Fibroblast of gingiva (primary cell): ENCODE measurements around the gene TLL2.

Experiments
- DNase-seq: peaks from one replicate; pipeline ENCODE4 v3.0.0-alpha.2; 2011; ENCODE audit warnings: low read depth

Gene TLL2

DNA sequence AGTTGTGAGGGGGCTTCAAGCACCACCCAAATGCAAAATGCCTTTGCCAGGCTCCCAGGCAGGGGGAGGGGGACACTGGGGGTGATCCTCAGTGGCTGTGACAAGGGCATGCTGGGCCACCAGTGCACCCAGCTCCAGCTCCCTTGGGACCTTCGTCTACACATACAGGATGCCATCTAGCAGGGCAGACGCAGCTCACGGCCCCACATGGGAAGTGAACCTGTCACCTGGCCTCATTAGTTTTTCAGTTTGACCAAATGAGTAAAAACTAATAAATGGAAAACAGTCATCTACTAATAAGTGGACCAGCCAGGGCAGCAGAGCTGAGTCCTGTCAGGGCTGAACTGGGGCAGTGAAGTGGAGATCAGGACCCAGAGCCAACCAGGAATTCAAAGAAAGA is 50.2 kb downstream of the TLL2 start:
- no peak for DNase-seq

GRCh38 chr10:96462606-96463151 is 51.0 kb downstream of the TLL2 start:
- DNase-seq = no peak

GRCh38 chr10:96460316-96460715 is 53.4 kb downstream of the TLL2 start:
- no peak for DNase-seq

DNA sequence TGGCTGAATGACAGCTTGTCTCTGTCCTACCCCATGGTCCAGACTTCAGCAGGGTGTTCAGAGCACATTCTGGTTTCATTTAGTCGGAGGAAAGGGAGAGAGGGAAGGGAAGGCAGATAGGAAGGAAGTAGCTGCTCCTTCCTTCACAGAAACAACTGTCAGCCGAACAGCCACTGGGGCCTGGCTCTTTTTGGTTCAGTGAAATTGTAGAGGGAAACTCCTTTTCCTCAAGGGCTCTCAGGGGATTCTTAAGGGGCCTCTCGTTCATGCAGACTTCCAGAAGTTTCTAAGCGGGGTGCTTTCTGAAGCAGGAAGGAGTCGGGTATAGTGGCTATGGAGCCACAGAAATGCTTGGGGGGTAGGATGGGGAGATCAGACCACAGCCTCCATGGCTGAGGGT is 56.4 kb downstream of the TLL2 start:
- no peak for DNase-seq

GRCh38 chr10:96456296-96456840 is 57.4 kb downstream of the TLL2 start:
- no peak for DNase-seq

DNA sequence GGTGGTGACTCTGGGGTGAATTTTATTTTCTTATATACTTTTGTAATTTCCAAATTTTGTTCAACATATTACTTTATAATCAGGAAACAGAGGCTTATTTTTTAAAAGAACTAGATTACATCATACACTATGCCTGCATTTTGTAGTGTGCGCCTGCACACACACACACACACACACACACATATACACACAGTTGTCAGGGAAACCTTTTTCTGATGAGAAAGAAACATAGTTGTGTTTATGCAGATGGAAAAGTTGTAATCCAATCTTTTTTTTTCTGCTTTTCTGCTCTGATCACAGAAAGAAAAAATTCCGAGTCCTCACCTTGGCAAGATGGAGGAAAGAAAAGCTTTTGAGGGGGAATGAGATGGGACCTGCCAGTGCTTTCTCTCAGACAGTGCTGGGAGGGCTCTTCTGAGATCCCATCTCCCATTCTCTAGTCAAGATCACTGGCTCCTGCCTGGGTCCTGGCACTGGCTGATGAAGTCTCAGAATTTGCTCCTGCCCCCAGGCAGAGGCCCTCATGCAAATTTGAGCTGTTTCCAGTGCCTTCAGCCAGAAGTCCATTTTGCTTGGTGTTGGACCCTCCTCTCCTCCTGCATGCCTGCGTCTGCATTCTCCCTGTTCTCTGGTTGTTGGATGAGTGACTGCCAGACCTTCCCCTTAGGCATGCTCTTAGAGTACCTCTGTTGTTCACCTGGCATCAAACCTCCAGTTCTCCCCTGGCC is 59.7 kb downstream of the TLL2 start:
- DNase-seq = no peak

GRCh38 chr10:96452494-96453153 is 61.1 kb downstream of the TLL2 start:
- DNase-seq = no peak

DNA sequence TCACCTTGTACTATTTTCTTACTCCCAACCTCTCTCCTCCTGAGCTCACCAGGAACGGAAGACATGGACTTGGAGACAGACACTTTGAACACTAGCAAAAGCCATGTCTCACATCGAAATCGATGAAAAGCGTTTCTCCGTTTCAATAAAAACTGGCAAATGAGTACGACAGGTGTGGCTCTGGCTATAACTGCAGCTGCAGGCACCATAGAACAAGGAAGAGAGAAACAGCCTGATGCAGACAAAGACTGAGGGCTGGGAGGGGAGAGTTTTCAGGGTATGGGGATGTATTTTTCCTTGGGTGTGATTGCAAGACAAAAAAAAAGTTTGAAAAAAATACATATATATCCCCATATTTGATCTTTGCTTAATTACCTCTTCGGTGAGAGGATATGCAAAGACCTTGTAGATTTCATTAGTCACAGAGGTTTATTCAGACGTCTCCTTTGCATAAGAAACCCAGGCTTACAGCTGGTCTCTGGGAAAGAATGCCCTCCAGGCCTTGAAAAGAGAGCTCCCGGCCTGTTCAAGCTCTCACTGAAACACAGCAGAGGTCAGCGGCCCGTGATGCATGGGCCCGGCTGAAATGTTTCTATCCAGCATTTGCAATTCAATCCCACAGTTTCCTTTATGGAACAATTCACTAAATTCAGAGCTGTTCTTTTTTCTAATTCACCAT is 63.1 kb downstream of the TLL2 start:
- DNase-seq = no peak

GRCh38 chr10:96448558-96448957 is 65.2 kb downstream of the TLL2 start:
- no peak for DNase-seq

DNA sequence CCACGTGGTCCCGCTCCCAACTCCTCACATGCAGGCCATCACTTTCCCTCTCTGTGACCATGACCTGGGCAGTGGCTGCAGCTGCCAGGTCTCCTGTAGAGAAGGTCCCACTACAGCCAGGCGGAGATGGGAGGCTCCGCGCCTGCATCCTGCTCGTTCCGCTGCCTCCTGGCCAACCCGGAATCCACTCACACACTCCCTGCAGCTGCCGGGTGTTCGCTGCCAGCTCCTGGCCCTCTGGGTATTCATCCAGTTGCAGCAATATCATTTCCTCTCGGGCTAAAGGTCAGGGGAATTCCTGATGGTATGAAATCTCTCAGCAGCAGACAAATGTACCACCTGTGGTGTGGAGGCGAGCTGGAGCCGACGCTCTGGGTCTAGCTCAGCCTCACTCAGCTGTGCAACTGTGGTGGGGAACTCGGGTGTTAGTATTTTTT is 65.7 kb downstream of the TLL2 start:
- DNase-seq = no peak

- no peak for DNase-seq
Measured at GRCh38 chr10:96446966-96447596, 66.6 kb downstream of the TLL2 start.

DNA sequence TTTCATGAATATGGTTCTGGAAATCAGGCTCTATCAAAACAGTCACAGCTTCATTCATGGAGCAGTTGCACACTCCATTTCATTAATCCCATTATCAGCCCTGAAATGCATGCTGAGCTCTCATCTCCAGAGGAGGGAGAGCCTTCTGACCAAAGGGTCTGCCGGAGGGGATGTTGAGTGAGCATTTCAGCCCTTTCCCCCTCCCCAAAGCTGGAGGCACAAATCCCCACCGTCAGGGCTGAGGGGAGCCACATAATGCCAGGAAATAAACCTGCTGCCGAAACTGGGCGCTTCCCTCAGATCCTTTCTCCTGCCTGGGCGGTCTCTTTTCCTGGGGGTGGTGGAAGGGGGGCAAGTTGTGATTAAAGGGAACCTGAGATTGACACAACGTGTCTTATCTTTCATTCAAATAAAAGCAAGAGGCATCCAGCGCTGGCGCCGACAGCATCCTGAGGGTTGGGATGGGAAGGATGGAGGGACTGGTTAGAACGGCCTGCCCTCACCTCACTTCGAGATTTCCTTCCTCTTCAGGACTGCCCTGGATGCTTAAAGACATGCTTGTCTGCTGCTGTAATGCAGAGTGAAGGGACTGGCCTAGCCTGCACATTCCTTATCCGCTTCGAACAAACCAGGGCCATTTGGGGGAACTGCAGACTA is 71.6 kb downstream of the TLL2 start:
- DNase-seq = no peak

- DNase-seq = no peak
Measured at GRCh38 chr10:96441322-96441885, 72.3 kb downstream of the TLL2 start.

DNA sequence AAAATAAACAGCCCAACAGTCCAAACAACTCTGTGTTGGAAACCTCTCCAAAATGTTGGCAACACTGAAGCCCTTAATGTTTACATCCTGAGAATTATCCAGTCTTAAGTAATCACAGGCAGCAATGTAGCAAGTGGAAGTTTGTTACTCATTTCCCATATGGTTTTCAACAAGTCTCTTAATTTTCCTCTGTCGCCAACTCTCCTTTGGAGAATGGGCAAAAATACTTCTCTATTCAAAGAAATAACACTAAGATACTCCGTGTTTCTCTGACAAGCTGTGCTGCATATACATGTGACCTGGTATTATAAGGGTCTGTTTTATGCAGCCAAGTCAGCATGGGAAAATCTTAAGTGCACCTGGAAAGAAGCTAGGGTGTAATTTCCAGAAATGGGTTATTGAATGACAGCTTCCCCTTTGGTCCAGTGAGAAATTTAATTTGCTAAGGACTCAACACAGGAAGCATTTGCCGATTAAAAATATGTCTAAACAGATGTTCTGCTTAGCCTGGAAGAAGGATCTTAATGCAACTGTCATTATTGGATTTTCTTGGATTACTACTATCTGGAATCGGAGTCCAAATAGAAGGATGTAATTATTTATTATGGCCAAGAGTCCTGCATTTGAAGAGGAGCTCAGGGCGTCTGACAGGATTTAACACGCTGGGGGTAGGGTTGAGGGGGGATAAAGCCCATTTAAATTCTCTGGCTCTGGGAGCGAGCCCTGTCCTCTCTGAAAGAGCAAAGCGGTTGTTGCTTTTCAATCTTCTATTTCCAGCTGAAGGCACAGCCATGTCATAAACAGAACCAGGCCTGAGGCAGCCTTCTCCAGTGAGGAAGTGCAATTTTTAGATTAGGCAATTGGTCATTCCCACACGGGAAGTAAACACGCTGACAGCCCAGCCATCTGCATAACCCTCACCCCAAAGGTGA is 73.1 kb downstream of the TLL2 start:
- peak; percentile 42 for DNase-seq

GRCh38 chr10:96439725-96440124 is 74.0 kb downstream of the TLL2 start:
- DNase-seq = no peak

GRCh38 chr10:96436035-96436434 is 77.7 kb downstream of the TLL2 start:
- no peak for DNase-seq

GRCh38 chr10:96431211-96431970 is 82.3 kb downstream of the TLL2 start:
- no peak for DNase-seq

DNA sequence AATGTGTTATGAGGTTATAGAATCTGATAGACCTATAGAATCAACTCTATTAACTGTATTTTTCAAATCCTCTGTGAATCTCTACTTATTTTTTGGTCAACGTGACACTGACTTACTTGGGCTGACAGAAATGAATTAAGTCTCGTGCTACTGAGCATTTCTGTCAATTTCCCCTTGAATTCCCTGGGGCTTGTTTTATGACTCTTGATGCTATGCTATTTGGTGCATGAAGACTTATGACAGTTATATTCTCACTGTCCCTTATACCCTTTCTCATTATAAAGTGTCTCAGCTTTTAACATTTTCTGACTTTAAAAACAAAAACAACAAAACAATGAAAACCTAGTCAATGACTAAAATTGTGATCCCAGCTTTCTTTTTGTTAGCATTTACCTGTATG is 86.4 kb downstream of the TLL2 start:
- DNase-seq = no peak

DNA sequence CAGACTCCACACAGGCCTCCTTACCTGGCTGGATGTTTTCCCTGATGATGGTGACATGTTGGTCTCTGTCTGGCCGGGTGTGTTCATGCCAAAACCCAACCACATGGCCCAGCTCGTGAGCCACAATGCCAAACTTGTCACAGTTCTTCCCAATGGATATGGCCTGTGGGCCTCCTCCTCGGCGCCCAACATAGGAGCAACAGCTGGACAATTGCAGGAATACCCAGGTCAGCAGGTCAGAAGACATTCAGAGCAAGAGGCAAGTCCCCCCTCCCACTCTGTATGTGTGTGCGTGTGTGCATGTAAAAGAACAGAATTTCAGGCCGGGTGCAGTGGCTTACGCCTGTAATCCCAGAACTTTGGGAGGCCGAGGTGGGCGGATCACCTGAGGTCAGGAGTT is 91.2 kb downstream of the TLL2 start:
- DNase-seq = no peak
